Natural killer cell (primary cell): Measurements from ENCODE around the gene ARHGDIG. TPM values are rescaled to one million over a fixed set of nuclear protein-coding genes. Genes with fewer than 3 reads are reported as not detected.

Experiments
- ATAC-seq, 3 donors: fragments of 150-1000 bp in 2 of 3; fragments of 200-7000 bp in 1 of 3; cut with Tn5 transposase; 1 replicate in 1 of 3; 2 replicates in 2 of 3; pipeline ENCODE4 v1.10.0; 2021; ENCODE audit warnings: mild to moderate bottlenecking in 2 of 3, moderate library complexity in 2 of 3
- DNase-seq, 2 donors: peaks; one replicate each; pipeline versions ENCODE4 v3.0.0 to v3.0.0-alpha.2; 2013 to 2021; ENCODE audit warnings: mixed read lengths in 1 of 2
- H3K27ac ChIP-seq: one replicate; pipeline ENCODE4 v1.5.1; 2013; ENCODE audit warnings: mild to moderate bottlenecking, low read length
- H3K27me3 ChIP-seq: one replicate; pipeline ENCODE4 v1.6.1; 2013; ENCODE audit warnings: low read length; ENCODE audit not compliant: control insufficient read depth, insufficient read depth
- H3K36me3 ChIP-seq: one replicate; pipeline ENCODE4 v1.6.1; 2013; ENCODE audit warnings: low read length; ENCODE audit not compliant: control insufficient read depth, insufficient read depth
- H3K4me1 ChIP-seq: one replicate; pipeline ENCODE4 v1.6.1; 2013; ENCODE audit warnings: low read length; ENCODE audit not compliant: control insufficient read depth, insufficient read depth
- H3K4me3 ChIP-seq: one replicate; pipeline ENCODE4 v1.5.1; 2013; ENCODE audit warnings: low read length
- H3K9me3 ChIP-seq: one replicate; pipeline ENCODE4 v1.6.1; 2013; ENCODE audit warnings: low read length; ENCODE audit not compliant: control insufficient read depth, insufficient read depth
- H3K27ac Mint-ChIP-seq, 2 donors: one replicate each; pipeline ENCODE4 v1.8.0; 2022; ENCODE audit warnings: mild to moderate bottlenecking in 2 of 2, mixed read lengths in 2 of 2, moderate library complexity in 1 of 2
- H3K27me3 Mint-ChIP-seq, 2 donors: one replicate each; pipeline ENCODE4 v1.8.0; 2022; ENCODE audit warnings: low read depth in 2 of 2, mixed read lengths in 2 of 2
- H3K36me3 Mint-ChIP-seq: one replicate; pipeline ENCODE4 v1.8.0; 2022; ENCODE audit warnings: mixed read lengths
- H3K4me1 Mint-ChIP-seq, 2 donors: one replicate each; pipeline ENCODE4 v1.8.0; 2022; ENCODE audit warnings: mixed read lengths in 2 of 2
- H3K4me3 Mint-ChIP-seq: one replicate; pipeline ENCODE4 v1.8.0; 2022; ENCODE audit warnings: mild to moderate bottlenecking, moderate library complexity, mixed read lengths
- H3K9me3 Mint-ChIP-seq, 2 donors: one replicate each; pipeline ENCODE4 v1.8.0; 2022; ENCODE audit warnings: mixed read lengths in 2 of 2
- CTCF ChIP-seq: fragments of 200-600 bp; IDR thresholded peaks from one replicate; pipeline ENCODE4 v1.8.0; 2022; ENCODE audit warnings: antibody characterized with exemption
- WGBS: methylation state at CpG from one replicate; pipeline ENCODE4 v1.1.7; 2013; ENCODE audit warnings: missing lambda C conversion rate; ENCODE audit not compliant: insufficient coverage; 5-methylcytosine and 5-hydroxymethylcytosine counted together
- intact Hi-C: fragments of 100-400 bp; cut with micrococcal nuclease; formaldehyde crosslinking; loops from one replicate; pipeline ENCODE4 v1.14.2; 2022
- total RNA-seq, 4 donors: library from RNA; stranded (reverse); fragments of 120-200 nt in 1 of 4; gene quantifications; one replicate each; pipeline versions ENCODE4 v1.2.3 to v1.2.4, GENCODE V29; 2013 to 2022

ARHGDIG gene
- total RNA-seq, 3 donors from 2014 or later (not counting 1 experiment from before 2014, with no cell fraction given) = 0.49 to 1.4 TPM; not detected in 1

- 6% methylated on average over 56 of the region's 56 CpGs for WGBS
- DNase-seq = no peak
- Histone ChIP-seq H3K36me3 (no peaks in the 10 kb centered on the region), H3K9me3 (no peaks in the 10 kb centered on the region), H3K4me3 (no peak within 1 kb of the TSS), H3K27me3 (peaks cover 17% of the 10 kb centered on the region), H3K27ac (no peak within 1 kb of the TSS), H3K4me1 (peaks cover 25% of the 10 kb centered on the region)
- Mint-ChIP-seq H3K9me3 (no peaks in the 10 kb centered on the region), H3K4me1 (peaks cover 6 to 12% of the 10 kb centered on the region in 2 donors), H3K27me3 (peaks cover 0 to 16% of the 10 kb centered on the region in 2 donors), H3K4me3 (peak within 1 kb of the TSS; percentile 67), H3K36me3 (no peaks in the 10 kb centered on the region), H3K27ac (no peak within 1 kb of the TSS)
- TF ChIP-seq CTCF = no peak
- intact Hi-C loops = no loop called here
- ATAC-seq = peak in 1 of 3 donors; percentile 24
Observed at GRCh38 chr16:275786-276232, 4.6 kb upstream of the ARHGDIG start, which contains the start of gene RGS11. Gene RGS11 (minus strand): TSS chr16:275944. CDS start chr16:275911, 33 bp downstream.

- intact Hi-C loops = no loop called here
- H3K36me3 ChIP-seq = no peaks in the 10 kb centered on the region
- DNase-seq = no peak
- no peak overlapping the region for H3K4me3 ChIP-seq
- no peaks in the 10 kb centered on the region for H3K9me3 ChIP-seq
- Mint-ChIP-seq H3K27ac (no peak overlapping the region), H3K4me3 (peak overlapping the region; percentile 67), H3K27me3 (peaks cover 0 to 19% of the 10 kb centered on the region in 2 donors), H3K9me3 (no peaks in the 10 kb centered on the region), H3K4me1 (peaks cover 6 to 15% of the 10 kb centered on the region in 2 donors), H3K36me3 (no peaks in the 10 kb centered on the region)
- peaks cover 32% of the 10 kb centered on the region for H3K4me1 ChIP-seq
- peaks cover 25% of the 10 kb centered on the region for H3K27me3 ChIP-seq
- no peak overlapping the region for H3K27ac ChIP-seq
- 94% methylated on average over 20 of the region's 20 CpGs for WGBS
- no peak for ATAC-seq
- no peak for TF ChIP-seq CTCF
Observed at GRCh38 chr16:276426-277077, 3.8 kb upstream of the ARHGDIG start.

- Histone ChIP-seq H3K4me3 (no peak overlapping the region), H3K27ac (no peak overlapping the region), H3K27me3 (peaks cover 26% of the 10 kb centered on the region), H3K9me3 (no peaks in the 10 kb centered on the region), H3K4me1 (peaks cover 32% of the 10 kb centered on the region), H3K36me3 (no peaks in the 10 kb centered on the region)
- ATAC-seq (peak; percentile 24 to 87 (median 65)), DNase-seq (peak in 1 of 2 donors; percentile 71)
- H3K4me1 Mint-ChIP-seq = peaks cover 6 to 15% of the 10 kb centered on the region in 2 donors
- no peaks in the 10 kb centered on the region for H3K36me3 Mint-ChIP-seq
- H3K27me3 Mint-ChIP-seq = peaks cover 0 to 19% of the 10 kb centered on the region in 2 donors
- no peaks in the 10 kb centered on the region for H3K9me3 Mint-ChIP-seq
- peak overlapping the region; percentile 0 for H3K4me3 Mint-ChIP-seq
- H3K27ac Mint-ChIP-seq = no peak overlapping the region
- WGBS = 49% methylated on average over 6 of the region's 6 CpGs
- no peak for TF ChIP-seq CTCF
- intact Hi-C loops = no loop called here
Observed at GRCh38 chr16:278863-279366, 1.5 kb upstream of the ARHGDIG start.
